ENCODE measurements around the gene PRRX2. TPM values are rescaled to one million over a fixed set of nuclear protein-coding genes. Genes with fewer than 3 reads are reported as not detected.

PRRX2 gene
- total RNA-seq, 1 experiment from 2014 or later: not detected

- Mint-ChIP-seq H3K36me3 (ENCODE audit: insufficient read depth, unreplicated experiment) (peaks cover 6% of the 10 kb centered on the region), H3K4me1 (ENCODE audit: low read depth, unreplicated experiment) (no peaks in the 10 kb centered on the region), H3K27me3 (ENCODE audit: unreplicated experiment) (peaks cover 25% of the 10 kb centered on the region), H3K4me3 (ENCODE audit: low read depth, unreplicated experiment) (no peak overlapping the region), H3K9me3 (ENCODE audit: low read depth, unreplicated experiment) (no peaks in the 10 kb centered on the region), H3K27ac (ENCODE audit: unreplicated experiment) (no peak overlapping the region)
- intact Hi-C loops (cut with micrococcal nuclease; ENCODE audit: unreplicated experiment): no loop called here
- DNase-seq: no peak
- CTCF ChIA-PET: no interaction called here
- TF ChIP-seq CTCF (IDR thresholded peaks at IDR 0.05; ENCODE audit: unreplicated experiment): no peak
- BruUV-seq (replicated peaks): no TSS peak
Observed at GRCh38 chr9:129693741-129694140, 28.3 kb downstream of the PRRX2 start.

GRCh38 chr9:129694243-129694646 is 28.8 kb downstream of the PRRX2 start:
- CTCF ChIA-PET: no interaction called here
- Mint-ChIP-seq H3K9me3 (ENCODE audit: low read depth, unreplicated experiment) (no peaks in the 10 kb centered on the region), H3K27ac (ENCODE audit: unreplicated experiment) (no peak overlapping the region), H3K36me3 (ENCODE audit: insufficient read depth, unreplicated experiment) (peaks cover 6% of the 10 kb centered on the region), H3K27me3 (ENCODE audit: unreplicated experiment) (peaks cover 25% of the 10 kb centered on the region), H3K4me1 (ENCODE audit: low read depth, unreplicated experiment) (no peaks in the 10 kb centered on the region), H3K4me3 (ENCODE audit: low read depth, unreplicated experiment) (no peak overlapping the region)
- DNase-seq: no peak
- TF ChIP-seq CTCF (IDR thresholded peaks at IDR 0.05; ENCODE audit: unreplicated experiment): no peak
- no TSS peak for BruUV-seq (replicated peaks)
- intact Hi-C loops (cut with micrococcal nuclease; ENCODE audit: unreplicated experiment): no loop called here

GRCh38 chr9:129695870-129696269 is 30.4 kb downstream of the PRRX2 start:
- Mint-ChIP-seq H3K36me3 (ENCODE audit: insufficient read depth, unreplicated experiment) (peaks cover 6% of the 10 kb centered on the region), H3K27me3 (ENCODE audit: unreplicated experiment) (peaks cover 25% of the 10 kb centered on the region), H3K27ac (ENCODE audit: unreplicated experiment) (no peak overlapping the region), H3K4me3 (ENCODE audit: low read depth, unreplicated experiment) (no peak overlapping the region), H3K4me1 (ENCODE audit: low read depth, unreplicated experiment) (no peaks in the 10 kb centered on the region), H3K9me3 (ENCODE audit: low read depth, unreplicated experiment) (no peaks in the 10 kb centered on the region)
- no peak for DNase-seq
- intact Hi-C loops (cut with micrococcal nuclease; ENCODE audit: unreplicated experiment): no loop called here
- CTCF ChIA-PET: no interaction called here
- BruUV-seq (replicated peaks): no TSS peak
- TF ChIP-seq CTCF (IDR thresholded peaks at IDR 0.05; ENCODE audit: unreplicated experiment): no peak

- Mint-ChIP-seq H3K4me1 (ENCODE audit: low read depth, unreplicated experiment) (no peaks in the 10 kb centered on the region), H3K4me3 (ENCODE audit: low read depth, unreplicated experiment) (peak overlapping the region; percentile 78), H3K27me3 (ENCODE audit: unreplicated experiment) (peaks cover 25% of the 10 kb centered on the region), H3K36me3 (ENCODE audit: insufficient read depth, unreplicated experiment) (peaks cover 6% of the 10 kb centered on the region), H3K27ac (ENCODE audit: unreplicated experiment) (peak overlapping the region; percentile 64), H3K9me3 (ENCODE audit: low read depth, unreplicated experiment) (no peaks in the 10 kb centered on the region)
- CTCF ChIA-PET: no interaction called here
- no peak for TF ChIP-seq CTCF (IDR thresholded peaks at IDR 0.05; ENCODE audit: unreplicated experiment)
- intact Hi-C loops (cut with micrococcal nuclease; ENCODE audit: unreplicated experiment): no loop called here
- no peak for DNase-seq
- no TSS peak for BruUV-seq (replicated peaks)
Observed at GRCh38 chr9:129696944-129697655, 31.7 kb downstream of the PRRX2 start.
